ENCODE results near the gene CRNKL1.

CRNKL1 gene

GRCh38 chr20:20060234-20060998 lies 8.2 kb upstream of the CRNKL1 start:
- DNase-seq = peak; percentile 36

- DNase-seq = no peak
These were observed 546 bp downstream of the CRNKL1 start for GRCh38 chr20:20051767-20052073.

GRCh38 chr20:20039752-20040387 lies 12.4 kb downstream of the CRNKL1 start:
- DNase-seq = no peak

- DNase-seq = no peak
These were observed 13.7 kb downstream of the CRNKL1 start for GRCh38 chr20:20038586-20038985.

- no peak for DNase-seq
These were observed 14.3 kb downstream of the CRNKL1 start for GRCh38 chr20:20037960-20038359.

- DNase-seq = no peak
These were observed 15.5 kb downstream of the CRNKL1 start for GRCh38 chr20:20036756-20037155.

- no peak for DNase-seq
These were observed 17.8 kb downstream of the CRNKL1 start for GRCh38 chr20:20034486-20034885.

- no peak for DNase-seq
These were observed 20.5 kb downstream of the CRNKL1 start for GRCh38 chr20:20031790-20032189.

- DNase-seq = no peak
These were observed 25.0 kb downstream of the CRNKL1 start for GRCh38 chr20:20027284-20027683.

GRCh38 chr20:20024942-20025341 lies 27.3 kb downstream of the CRNKL1 start:
- DNase-seq = no peak

GRCh38 chr20:20023395-20023794 lies 28.9 kb downstream of the CRNKL1 start:
- no peak for DNase-seq

GRCh38 chr20:20022498-20022897 lies 29.8 kb downstream of the CRNKL1 start:
- DNase-seq = no peak

- DNase-seq = no peak
These were observed 30.4 kb downstream of the CRNKL1 start for GRCh38 chr20:20021835-20022234.

GRCh38 chr20:20020908-20021307 lies 31.4 kb downstream of the CRNKL1 start:
- DNase-seq = no peak

GRCh38 chr20:20019123-20019522 lies 33.1 kb downstream of the CRNKL1 start:
- no peak for DNase-seq

GRCh38 chr20:20018366-20018765 lies 33.9 kb downstream of the CRNKL1 start:
- no peak for DNase-seq

- no peak for DNase-seq
These were observed 34.5 kb downstream of the CRNKL1 start for GRCh38 chr20:20017844-20018185.

- peak; percentile 97 for DNase-seq
These were observed 35.0 kb downstream of the CRNKL1 start, which contains the start of gene NAA20 for GRCh38 chr20:20017001-20017843. Gene NAA20, plus strand, starts transcription at chr20:20017362. Its CDS starts 35 bp downstream, at chr20:20017397.

GRCh38 chr20:20014659-20015058 lies 37.6 kb downstream of the CRNKL1 start:
- DNase-seq = no peak

- DNase-seq = no peak
These were observed 39.7 kb downstream of the CRNKL1 start for GRCh38 chr20:20012541-20012940.

GRCh38 chr20:20010639-20011500 lies 41.4 kb downstream of the CRNKL1 start:
- peak; percentile 82 for DNase-seq

- peak; percentile 72 for DNase-seq
These were observed 42.4 kb downstream of the CRNKL1 start for GRCh38 chr20:20009784-20010253.

- no peak for DNase-seq
These were observed 46.9 kb downstream of the CRNKL1 start for GRCh38 chr20:20005342-20005741.

Measured in NCI-H2171 treated with DMSO at 0.1 percent for 48 hours (cell line).